Fibroblast of peridontal ligament (primary cell): ENCODE data around the gene PPM1K.

ENCODE experiments used
- DNase-seq: peaks from one replicate; pipeline ENCODE4 v3.0.0-alpha.2; 2010; ENCODE audit errors: extremely low read depth

Gene PPM1K

GRCh38 chr4:88276952-88277710 lies 7.2 kb downstream of the PPM1K start:
- DNase-seq, result no peak

- no peak for DNase-seq
These were observed 8.3 kb downstream of the PPM1K start for GRCh38 chr4:88275949-88276515.

GRCh38 chr4:88275516-88275915 lies 8.8 kb downstream of the PPM1K start:
- DNase-seq, result peak; percentile 68

DNA sequence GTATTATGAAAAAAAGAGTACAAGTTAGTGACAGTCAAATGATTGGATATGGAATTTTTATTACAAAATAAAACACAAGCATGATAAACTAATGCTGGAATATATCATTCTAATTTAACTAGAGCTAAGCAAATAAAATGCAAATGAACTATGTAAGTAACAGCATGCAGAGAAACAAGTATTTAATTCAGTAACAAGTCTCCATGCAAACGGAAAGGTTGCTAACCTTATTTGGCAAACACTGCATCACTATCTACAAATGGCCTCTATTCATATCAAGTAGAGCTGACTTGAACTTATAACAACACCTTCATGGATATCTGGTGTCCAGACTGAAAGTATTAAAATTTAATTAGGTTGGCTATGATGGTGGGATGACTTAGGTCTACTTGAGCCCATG lies 15.4 kb downstream of the PPM1K start:
- DNase-seq, result no peak

GRCh38 chr4:88264336-88264735 lies 20.0 kb downstream of the PPM1K start:
- DNase-seq, result no peak

- no peak for DNase-seq
These were observed 26.6 kb downstream of the PPM1K start for GRCh38 chr4:88257726-88258125.

DNA sequence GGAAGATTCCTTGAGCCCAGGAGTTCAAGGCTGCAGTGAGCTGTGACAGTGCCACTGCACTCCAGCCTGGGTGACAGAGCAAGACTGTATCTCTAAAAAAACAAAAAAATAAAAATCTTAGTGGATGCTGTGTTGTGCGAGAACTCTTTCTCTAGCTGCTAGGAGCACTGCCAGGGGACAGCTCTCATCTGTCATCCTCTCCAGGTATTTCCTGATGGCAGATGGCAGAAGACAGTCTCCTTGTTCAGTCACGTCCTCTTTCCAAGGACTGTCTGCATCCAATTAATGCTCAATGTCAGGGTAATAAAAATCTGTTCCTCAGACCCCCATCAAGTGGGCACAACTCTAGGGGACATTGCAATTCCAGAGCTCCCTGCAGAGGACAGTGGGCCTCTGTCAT lies 29.2 kb downstream of the PPM1K start:
- no peak for DNase-seq

GRCh38 chr4:88251924-88252323 lies 32.4 kb downstream of the PPM1K start:
- DNase-seq, result no peak

- no peak for DNase-seq
These were observed 37.2 kb downstream of the PPM1K start for GRCh38 chr4:88247148-88247547.

- DNase-seq, result no peak
These were observed 37.8 kb downstream of the PPM1K start for GRCh38 chr4:88246600-88246999.

DNA sequence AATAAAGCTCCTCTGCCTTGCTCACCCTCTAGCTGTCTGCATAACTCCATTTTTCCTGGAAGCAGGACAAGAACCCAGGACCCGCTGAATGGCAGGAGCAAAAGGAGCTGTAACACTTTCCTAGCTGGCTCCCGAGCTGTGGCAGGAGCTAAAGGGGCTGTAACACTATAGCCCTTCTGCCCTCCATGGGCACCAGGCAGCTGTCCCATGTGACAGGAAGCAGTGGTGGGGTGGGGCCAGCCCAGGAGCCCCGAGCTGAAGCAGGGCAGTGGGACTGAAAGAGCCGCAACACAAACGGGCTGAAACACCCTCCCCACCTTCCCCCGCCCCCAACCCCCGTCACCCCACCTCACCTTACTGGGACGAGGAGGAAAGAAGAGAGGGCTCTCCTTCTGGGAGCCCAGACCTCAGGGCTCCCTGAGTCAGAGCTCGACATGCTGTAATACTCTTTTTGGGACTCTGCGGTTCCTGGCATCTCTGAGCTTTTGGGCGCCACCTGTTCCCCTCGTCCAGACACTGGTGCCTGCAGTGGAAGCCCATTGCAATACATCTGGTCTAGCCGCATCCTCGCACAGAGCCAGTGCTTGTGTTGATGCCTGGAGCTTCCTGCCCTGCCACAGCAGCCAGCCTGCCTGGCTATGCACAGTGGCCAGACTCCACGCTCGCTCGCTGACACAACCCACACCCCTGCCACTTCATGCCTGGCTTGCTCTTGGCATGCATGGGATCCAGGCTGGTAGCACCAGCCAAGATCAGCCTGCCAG lies 39.4 kb downstream of the PPM1K start:
- no peak for DNase-seq

GRCh38 chr4:88244056-88244455 lies 40.3 kb downstream of the PPM1K start:
- no peak for DNase-seq

DNA sequence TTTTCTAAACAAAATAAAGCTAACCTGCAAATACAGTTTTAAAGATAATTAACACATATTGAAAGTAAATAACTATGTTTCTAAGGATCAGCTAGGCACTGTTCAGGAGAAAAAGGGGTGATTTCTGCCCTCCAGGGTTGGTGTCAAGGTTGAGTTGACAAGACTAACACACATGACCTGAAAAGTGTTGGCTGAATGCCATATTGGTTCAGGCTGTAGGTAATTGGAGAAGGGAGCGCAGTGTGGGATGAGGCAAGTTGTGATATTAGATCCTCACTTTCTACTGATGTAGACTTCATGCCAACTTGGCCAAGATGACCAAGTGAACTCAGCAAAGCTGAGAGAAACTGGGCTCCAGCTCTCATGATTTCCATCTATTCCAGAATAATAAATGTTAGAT lies 42.2 kb downstream of the PPM1K start:
- DNase-seq, result peak; percentile 11

GRCh38 chr4:88240297-88240714 lies 44.1 kb downstream of the PPM1K start:
- no peak for DNase-seq

DNA sequence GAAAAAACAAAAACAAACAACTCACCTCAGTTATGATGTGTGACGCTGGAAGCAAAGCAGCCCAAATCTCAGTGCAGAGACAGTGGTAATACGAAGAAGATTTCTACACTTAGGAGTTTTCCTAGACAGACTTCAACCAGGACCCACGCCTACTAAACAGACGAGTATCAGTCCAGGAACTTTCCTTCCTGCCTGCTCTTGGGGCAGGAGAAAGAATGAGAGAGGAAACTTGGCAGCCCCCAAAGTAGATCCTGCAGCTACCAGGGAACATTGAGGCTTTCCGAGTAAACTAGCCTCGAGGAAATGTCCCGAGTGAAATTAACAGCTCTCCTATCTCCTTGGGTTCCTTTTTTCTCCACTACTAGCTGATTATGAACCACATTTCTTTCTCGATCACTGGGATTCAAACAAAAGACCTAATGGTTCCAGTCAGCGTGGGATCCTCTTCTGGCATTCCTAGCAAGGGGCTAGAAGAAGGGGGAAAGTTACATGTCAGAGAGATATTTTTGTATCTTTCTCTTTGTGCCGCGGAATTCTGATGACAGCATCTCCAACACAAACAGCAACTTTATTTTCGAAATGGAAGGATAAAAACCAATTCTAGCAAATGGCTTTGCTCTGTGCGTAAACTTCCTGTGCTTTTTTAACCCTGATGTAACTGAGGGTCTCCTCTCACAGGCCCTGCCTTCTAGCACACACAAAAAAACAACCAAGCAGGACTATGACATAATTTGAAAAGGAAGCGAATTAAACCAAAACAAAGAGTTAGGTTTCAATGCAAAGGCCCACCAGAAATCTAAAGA lies 53.2 kb downstream of the PPM1K start:
- DNase-seq, result peak; percentile 45

- no peak for DNase-seq
These were observed 53.9 kb downstream of the PPM1K start for GRCh38 chr4:88230461-88230891.

DNA sequence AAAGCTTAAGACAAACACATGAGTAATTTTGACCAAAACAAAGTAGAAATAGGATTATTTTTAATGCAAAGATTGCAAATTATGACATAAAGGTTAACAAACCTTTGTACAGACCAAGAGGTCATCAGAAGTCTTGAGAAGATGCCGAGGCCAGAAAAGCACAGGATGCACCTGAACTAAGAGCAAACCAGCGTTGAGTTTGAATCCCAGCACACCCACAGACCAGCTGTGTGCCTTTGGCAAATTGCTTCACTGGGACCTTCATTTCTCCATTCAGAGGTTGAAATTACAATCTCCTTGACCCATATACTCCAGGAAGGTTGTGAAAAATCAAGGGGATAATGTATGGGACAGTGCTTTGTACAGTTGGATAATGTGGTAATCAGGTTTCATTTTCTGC lies 56.6 kb downstream of the PPM1K start:
- DNase-seq, result no peak

DNA sequence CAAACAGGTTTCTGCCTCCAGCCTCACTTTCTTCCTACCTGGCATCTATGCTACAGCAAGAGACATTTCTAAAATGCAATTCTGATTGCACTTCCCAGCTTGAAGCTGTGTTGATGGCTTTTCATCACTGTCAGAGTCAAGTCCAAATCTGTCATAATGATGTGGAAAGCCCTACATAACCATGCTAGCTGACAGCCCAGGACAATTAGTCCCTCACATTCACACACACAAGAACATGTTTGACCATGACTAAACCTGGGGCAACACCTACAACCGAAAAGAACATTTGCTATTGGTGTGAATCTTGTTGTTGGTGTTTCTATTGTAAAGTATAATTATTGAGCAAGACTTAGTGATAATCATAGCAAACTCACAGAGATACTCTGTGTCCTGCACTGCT lies 58.2 kb downstream of the PPM1K start:
- DNase-seq, result no peak

- DNase-seq, result no peak
These were observed 58.9 kb downstream of the PPM1K start for GRCh38 chr4:88225232-88226105.

DNA sequence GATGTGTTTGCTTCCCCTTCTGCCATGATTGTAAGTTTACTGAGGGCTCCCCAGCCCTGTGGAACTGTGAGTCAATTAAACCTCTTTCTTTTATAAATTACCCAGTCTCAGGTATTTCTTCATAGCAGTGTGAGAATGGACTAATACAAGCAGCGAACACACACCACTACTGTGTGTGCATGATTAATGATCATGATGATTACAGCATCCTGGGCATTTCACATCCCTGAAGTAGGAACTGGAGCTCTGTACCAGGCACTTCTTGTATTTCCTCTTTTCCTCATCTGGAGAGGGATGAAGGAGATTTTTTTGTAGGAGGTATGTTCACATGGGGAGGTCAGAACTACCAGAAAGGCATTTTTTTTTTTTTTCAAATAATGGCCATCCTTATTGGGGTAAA lies 60.8 kb downstream of the PPM1K start:
- DNase-seq, result no peak

- peak; percentile 76 for DNase-seq
These were observed 65.3 kb downstream of the PPM1K start for GRCh38 chr4:88219099-88219498.
